ENCODE measurements around the gene FSCN2. TPM values are rescaled to one million over a fixed set of nuclear protein-coding genes. Genes with fewer than 3 reads are reported as not detected.

FSCN2 gene
- total RNA-seq, 3 donors from 2014 or later = 0.48 to 3.2 (median 1.6) TPM

DNA sequence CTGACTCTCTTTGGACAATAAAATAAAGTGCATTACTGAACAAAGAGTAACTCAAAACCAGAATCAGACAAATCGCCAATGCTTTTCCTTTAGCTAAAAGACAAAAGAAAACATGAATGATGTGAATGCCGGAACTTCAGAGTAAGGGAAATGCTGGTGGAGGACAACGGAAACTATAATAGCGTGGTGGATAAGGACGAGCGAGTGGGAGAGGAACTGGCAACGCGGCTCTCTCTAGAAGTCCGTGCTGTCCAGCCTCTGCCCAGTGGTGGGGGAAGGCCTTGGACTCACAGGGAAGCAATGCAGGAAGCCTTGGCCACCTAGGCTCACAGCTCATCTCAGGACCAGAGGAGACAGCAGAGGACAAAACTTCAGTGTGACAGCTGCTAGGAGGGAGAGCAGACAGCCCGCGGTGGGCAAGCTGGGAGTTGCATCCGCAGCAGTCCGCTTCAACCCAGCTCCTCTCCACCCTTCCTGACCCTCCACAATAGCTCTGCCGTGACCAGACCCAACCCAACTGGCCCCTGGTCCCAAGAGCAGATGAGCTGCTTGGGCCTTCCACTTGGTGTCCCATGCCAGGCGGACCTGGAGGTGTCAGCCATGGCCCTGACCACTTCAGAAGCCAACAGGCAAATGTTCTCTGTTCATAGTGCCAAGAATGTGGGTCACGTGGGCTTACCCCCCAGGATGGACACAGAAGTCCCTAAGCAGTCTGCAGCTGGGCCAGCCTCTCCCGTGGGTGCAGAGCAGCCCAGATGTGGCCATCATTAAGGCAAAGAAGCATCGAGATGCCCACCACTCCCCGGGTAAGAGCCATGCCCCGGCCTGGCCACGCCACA is 29.3 kb downstream of the FSCN2 start:
- no peak overlapping the region for H3K4me3 ChIP-seq
- TF ChIP-seq POLR2AphosphoS5 (IDR thresholded peaks at IDR 0.05) (no peak), POLR2A (IDR thresholded peaks at IDR 0.05) (no peak)
- TF ChIP-seq, protein P1, sequence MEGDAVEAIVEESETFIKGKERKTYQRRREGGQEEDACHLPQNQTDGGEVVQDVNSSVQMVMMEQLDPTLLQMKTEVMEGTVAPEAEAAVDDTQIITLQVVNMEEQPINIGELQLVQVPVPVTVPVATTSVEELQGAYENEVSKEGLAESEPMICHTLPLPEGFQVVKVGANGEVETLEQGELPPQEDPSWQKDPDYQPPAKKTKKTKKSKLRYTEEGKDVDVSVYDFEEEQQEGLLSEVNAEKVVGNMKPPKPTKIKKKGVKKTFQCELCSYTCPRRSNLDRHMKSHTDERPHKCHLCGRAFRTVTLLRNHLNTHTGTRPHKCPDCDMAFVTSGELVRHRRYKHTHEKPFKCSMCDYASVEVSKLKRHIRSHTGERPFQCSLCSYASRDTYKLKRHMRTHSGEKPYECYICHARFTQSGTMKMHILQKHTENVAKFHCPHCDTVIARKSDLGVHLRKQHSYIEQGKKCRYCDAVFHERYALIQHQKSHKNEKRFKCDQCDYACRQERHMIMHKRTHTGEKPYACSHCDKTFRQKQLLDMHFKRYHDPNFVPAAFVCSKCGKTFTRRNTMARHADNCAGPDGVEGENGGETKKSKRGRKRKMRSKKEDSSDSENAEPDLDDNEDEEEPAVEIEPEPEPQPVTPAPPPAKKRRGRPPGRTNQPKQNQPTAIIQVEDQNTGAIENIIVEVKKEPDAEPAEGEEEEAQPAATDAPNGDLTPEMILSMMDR (IDR thresholded peaks at IDR 0.05) = no peak

GRCh38 chr17:81558115-81558468 is 29.9 kb downstream of the FSCN2 start:
- Histone ChIP-seq H3K27me3 (no peaks in the 10 kb centered on the region), H3K4me1 (peaks cover 0 to 4% of the 10 kb centered on the region in 2 donors), H3K9me3 (no peaks in the 10 kb centered on the region), H3K36me3 (no peaks in the 10 kb centered on the region), H3K27ac (no peak overlapping the region), H3K4me3 (no peak overlapping the region)
- TF ChIP-seq, protein P1 (IDR thresholded peaks at IDR 0.05) = no peak
- no peak for TF ChIP-seq POLR2AphosphoS5 (IDR thresholded peaks at IDR 0.05)
- TF ChIP-seq POLR2A (IDR thresholded peaks at IDR 0.05) = no peak
- intact Hi-C loops (cut with DNase I; ENCODE audit: low total_unique reads) = no loop called here
- DNase-seq (ENCODE audit: low spot score in 2 of 2) = no peak

More for the DNA sequence above, 29.3 kb downstream of the FSCN2 start:
- peaks cover 0 to 4% of the 10 kb centered on the region in 2 donors for H3K4me1 ChIP-seq
- H3K27ac ChIP-seq = no peak overlapping the region
- H3K9me3 ChIP-seq = no peaks in the 10 kb centered on the region
- no peaks in the 10 kb centered on the region for H3K27me3 ChIP-seq
- intact Hi-C loops (cut with DNase I; ENCODE audit: low total_unique reads) = no loop called here
- no peak for DNase-seq (ENCODE audit: low spot score in 2 of 2)
- H3K36me3 ChIP-seq = no peaks in the 10 kb centered on the region

DNA sequence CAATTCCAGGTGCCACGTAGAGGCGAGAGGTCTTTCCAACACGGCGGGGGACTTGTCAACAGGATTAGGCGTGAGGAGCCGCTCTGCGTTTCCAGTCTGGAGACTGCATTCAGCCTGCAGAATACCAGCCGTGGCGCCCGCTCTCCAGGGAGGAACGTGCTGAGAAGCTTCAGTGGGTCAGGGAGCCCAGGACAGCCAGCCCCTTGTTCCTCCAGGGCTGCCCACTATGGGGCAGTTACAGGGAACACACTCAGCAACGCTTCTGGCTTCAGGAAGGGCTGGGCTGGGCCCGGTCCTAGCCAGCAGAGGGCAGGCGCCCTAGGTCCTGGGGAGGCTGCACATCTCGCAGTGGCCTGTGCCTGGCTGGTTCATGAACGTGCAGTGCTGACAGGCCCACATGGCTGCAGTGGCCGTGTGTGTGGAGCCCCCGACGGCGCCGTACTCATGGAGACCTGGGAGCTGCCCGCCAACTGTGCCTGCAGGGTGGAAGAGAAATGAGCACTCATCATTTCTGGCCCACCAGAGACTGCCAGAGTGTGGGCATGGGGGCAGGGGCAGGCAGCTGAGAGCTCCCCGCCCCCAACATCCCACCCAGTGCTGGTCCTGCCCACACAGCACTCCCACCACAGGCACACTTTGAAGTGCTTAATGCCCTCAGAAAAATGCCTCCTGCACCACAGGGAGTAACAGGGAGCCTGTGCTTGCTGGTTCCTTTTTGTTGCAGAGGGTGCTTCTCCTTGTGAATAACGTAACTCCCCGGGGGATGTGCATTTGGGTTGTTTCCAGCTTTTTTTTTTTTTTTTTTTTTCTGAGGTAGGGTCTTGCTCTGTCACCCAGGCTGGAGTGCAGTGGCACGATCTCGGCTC is 31.0 kb downstream of the FSCN2 start:
- no peak for TF ChIP-seq POLR2AphosphoS5 (IDR thresholded peaks at IDR 0.05)
- TF ChIP-seq, protein P1 (IDR thresholded peaks at IDR 0.05) = no peak
- TF ChIP-seq POLR2A (IDR thresholded peaks at IDR 0.05) = no peak
- no peak for DNase-seq (ENCODE audit: low spot score in 2 of 2)
- intact Hi-C loops (cut with DNase I; ENCODE audit: low total_unique reads) = no loop called here
- Histone ChIP-seq H3K27me3 (no peaks in the 10 kb centered on the region), H3K4me3 (no peak overlapping the region), H3K9me3 (no peaks in the 10 kb centered on the region), H3K36me3 (no peaks in the 10 kb centered on the region), H3K4me1 (no peaks in the 10 kb centered on the region), H3K27ac (no peak overlapping the region)

DNA sequence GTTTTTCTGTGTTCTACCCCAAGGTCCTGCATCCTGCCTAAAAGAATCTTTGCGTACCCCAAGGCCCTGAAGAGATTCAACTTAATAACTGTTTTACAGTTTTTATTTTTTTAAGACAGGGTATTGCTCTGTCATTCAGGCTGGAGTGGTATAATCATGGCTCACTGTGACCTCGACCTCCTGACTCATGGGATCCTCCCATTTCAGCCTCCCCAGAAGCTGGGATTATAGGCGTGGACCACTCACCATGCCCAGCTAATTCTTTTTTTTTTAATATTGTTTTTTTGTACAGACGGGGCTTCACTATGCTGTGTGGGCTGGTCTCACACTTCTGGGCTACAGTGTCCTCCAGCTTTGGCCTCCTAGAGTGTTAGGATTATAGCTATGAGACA is 33.3 kb downstream of the FSCN2 start:
- no peaks in the 10 kb centered on the region for H3K27me3 ChIP-seq
- no peak overlapping the region for H3K4me3 ChIP-seq
- no peaks in the 10 kb centered on the region for H3K36me3 ChIP-seq
- no peak overlapping the region for H3K27ac ChIP-seq
- TF ChIP-seq POLR2A (IDR thresholded peaks at IDR 0.05) (no peak), POLR2AphosphoS5 (IDR thresholded peaks at IDR 0.05) (no peak)
- TF ChIP-seq, protein P1 (IDR thresholded peaks at IDR 0.05) = no peak
- H3K9me3 ChIP-seq = no peaks in the 10 kb centered on the region
- peaks cover 5 to 8% of the 10 kb centered on the region in 2 donors for H3K4me1 ChIP-seq
- intact Hi-C loops (cut with DNase I; ENCODE audit: low total_unique reads) = no loop called here
- DNase-seq (ENCODE audit: low spot score in 2 of 2) = no peak

Measured in breast epithelium (tissue), 4 donors.